ENCODE data around the gene MBTD1. TPM values are rescaled to one million over a fixed set of nuclear protein-coding genes. Genes with fewer than 3 reads are reported as not detected.

MBTD1 gene
- total and polyA plus RNA-seq, 2 of the 8 experiments (the other 6 are each of a cell fraction or from before 2014, with no cell fraction given): 20.3 to 51.4 TPM

DNA sequence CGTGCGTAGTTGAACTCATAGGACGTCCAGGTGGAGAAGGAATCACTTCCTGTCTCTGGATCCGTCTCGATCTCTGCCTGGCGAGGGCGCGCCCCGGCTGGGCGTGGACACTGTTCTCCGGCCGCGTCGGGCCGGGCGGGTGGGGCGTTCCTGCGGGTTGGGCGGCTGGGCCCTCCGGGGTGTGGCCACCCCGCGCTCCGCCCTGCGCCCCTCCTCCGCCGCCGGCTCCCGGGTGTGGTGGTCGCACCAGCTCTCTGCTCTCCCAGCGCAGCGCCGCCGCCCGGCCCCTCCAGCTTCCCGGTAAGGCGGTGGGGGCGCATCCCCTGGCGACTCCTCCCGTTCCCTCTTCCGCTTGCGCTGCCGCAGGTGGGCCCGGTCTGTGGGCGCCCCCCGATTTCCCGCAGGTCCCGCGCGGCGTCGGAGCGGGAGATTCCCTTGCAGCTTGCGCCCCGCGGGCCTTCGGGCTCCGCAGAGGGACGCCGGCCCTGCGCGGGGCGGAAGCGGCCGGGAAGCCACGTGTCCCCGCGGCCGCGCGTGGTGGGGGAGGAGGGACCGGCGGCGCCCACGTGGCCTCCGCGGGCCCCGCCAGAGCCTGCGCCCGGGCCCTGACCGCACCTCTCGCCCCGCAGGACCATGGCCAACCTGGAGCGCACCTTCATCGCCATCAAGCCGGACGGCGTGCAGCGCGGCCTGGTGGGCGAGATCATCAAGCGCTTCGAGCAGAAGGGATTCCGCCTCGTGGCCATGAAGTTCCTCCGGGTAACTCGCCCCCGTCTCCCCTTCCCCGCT, 93.5 kb downstream of the MBTD1 start, which contains the start of gene NME2:
Gene NME2 (plus strand): TSS at position 214 of the 789 bp plus-strand sequence. CDS start 420 bp downstream, at position 634.
- no peak within 1 kb of the TSS for H2BK120ac ChIP-seq (replicated peaks; ENCODE audit: low read depth, low read length)
- H3K23ac ChIP-seq (ENCODE audit: insufficient read length): no peak within 1 kb of the TSS
- H3K9ac ChIP-seq (replicated peaks in 1 of 4; ENCODE audit: extremely low read depth in 1 of 4, low read depth in 3 of 4, low read length in 3 of 4): peak within 1 kb of the TSS; percentile 60 to 97 (median 91)
- peak; percentile 74 to 96 for DNase-seq (ENCODE audit: low read depth in 1 of 2, low spot score in 2 of 2)
- H3K4me3 ChIP-seq (ENCODE audit: extremely low read depth in 1 of 4, insufficient read depth in 2 of 4, low read depth in 3 of 4, low read length in 4 of 4): peak within 1 kb of the TSS; percentile 65 to 95 (median 92)
- WGBS, 2 experiments (ENCODE audit: extremely low coverage in 1 of 2, insufficient coverage in 1 of 2, insufficient read length in 1 of 2, insufficient replicate concordance in 2 of 2, low coverage in 1 of 2, low lambda C conversion rate in 2 of 2, missing lambda C conversion rate in 1 of 2): 2% methylated on average over 58 of the region's 98 CpGs; no CpG with 5 or more reads in 1 of the 2 experiments
- H2BK20ac ChIP-seq (ENCODE audit: low read length): peak within 1 kb of the TSS; percentile 61; the same call in 1 of the 2 replicates
- H2BK12ac ChIP-seq (ENCODE audit: low read depth, low read length): peak within 1 kb of the TSS; percentile 23; the same call in 1 of the 2 replicates
- H3K4me2 ChIP-seq (ENCODE audit: insufficient read depth in 1 of 2, low read depth in 2 of 2, low read length in 2 of 2): peak within 1 kb of the TSS; percentile 89 to 97
- peak within 1 kb of the TSS; percentile 87 for H4K5ac ChIP-seq (ENCODE audit: insufficient read length, low read depth, low read length)
- H4K8ac ChIP-seq (ENCODE audit: extremely low read depth, insufficient read depth, low read length): peak within 1 kb of the TSS; percentile 93; the same call in 1 of the 2 replicates
- H3K14ac ChIP-seq (ENCODE audit: insufficient read length): no peak within 1 kb of the TSS
- peaks cover 0 to 5% of the 10 kb centered on the region in 2 experiments for H4K20me1 ChIP-seq (replicated peaks in 1 of 2; ENCODE audit: control insufficient read depth in 1 of 2, insufficient read depth in 2 of 2, low read length in 2 of 2)
- ChIA-PET POLR2A (ENCODE audit: partially characterized antibody) (interaction anchor here (0.6 to 6.0 kb wide), 17 partner anchors 8 to 447 kb away, joined by 3 to 82 read pairs (median 5); partner anchors contain the start of genes LUC7L3, MBTD1, NME1 and UTP18), CTCF (ENCODE audit: partially characterized antibody) (interaction anchor here (0.9 to 2.5 kb wide), 3 partner anchors 12 to 164 kb away, joined by 3 to 7 read pairs (median 5); no protein-coding TSS in a partner anchor)
- H3K4me1 ChIP-seq (replicated peaks in 1 of 4; ENCODE audit: control insufficient read depth in 3 of 4, insufficient read depth in 4 of 4, low read length in 3 of 4): peaks cover 0 to 9% (median 3%) of the 10 kb centered on the region in 4 experiments; a peak in 4 of 7 replicates
- H3K9me3 ChIP-seq (ENCODE audit: insufficient read depth in 2 of 2, low read depth in 1 of 2, low read length in 1 of 2): no peaks in the 10 kb centered on the region
- H2BK15ac ChIP-seq (ENCODE audit: low read length): no peak within 1 kb of the TSS
- H3K27ac ChIP-seq (ENCODE audit: low read depth, low read length): peak within 1 kb of the TSS; percentile 71
- peak within 1 kb of the TSS; percentile 97 for H2AFZ ChIP-seq (ENCODE audit: low read length)
- no peaks in the 10 kb centered on the region; the same call in 1 of the 2 replicates for H3K79me1 ChIP-seq (ENCODE audit: low read depth, low read length)
- H2BK5ac ChIP-seq (ENCODE audit: low read depth, low read length): peak within 1 kb of the TSS; percentile 94
- FAIRE-seq: no peak
- H3K23me2 ChIP-seq (ENCODE audit: low read depth, low read length): peaks cover 9% of the 10 kb centered on the region
- H3K79me2 ChIP-seq (ENCODE audit: control insufficient read depth in 1 of 2, insufficient read depth in 2 of 2, low read length in 2 of 2): peaks cover 0 to 13% of the 10 kb centered on the region in 2 experiments; a peak in 2 of 4 replicates
- peak within 1 kb of the TSS; percentile 92 for H3K56ac ChIP-seq (replicated peaks; ENCODE audit: insufficient read length, low read depth, low read length)
- no peaks in the 10 kb centered on the region for H3K27me3 ChIP-seq (replicated peaks in 1 of 4; ENCODE audit: control insufficient read depth in 3 of 4, extremely low read depth in 1 of 4, insufficient read depth in 3 of 4, low read length in 3 of 4)
- H3K36me3 ChIP-seq (ENCODE audit: control insufficient read depth in 2 of 4, insufficient read depth in 4 of 4, low read length in 3 of 4): peaks cover 15 to 58% (median 43%) of the 10 kb centered on the region in 4 experiments
- H3K4ac ChIP-seq (replicated peaks; ENCODE audit: insufficient read length, low read depth, low read length): peak within 1 kb of the TSS; percentile 58
- peak within 1 kb of the TSS; percentile 90 for H3K18ac ChIP-seq (ENCODE audit: extremely low read depth, low read length)
- H4K91ac ChIP-seq (replicated peaks; ENCODE audit: insufficient read length, low read length): peak within 1 kb of the TSS; percentile 32
- H2AK5ac ChIP-seq (ENCODE audit: low read depth, low read length): no peak within 1 kb of the TSS
- no peak for TF ChIP-seq RFX5 (IDR thresholded peaks at IDR 0.05; ENCODE audit: borderline replicate concordance, low read depth, low read length)
- peak; percentile 70 to 78 for TF ChIP-seq POLR2A (IDR thresholded peaks at IDR 0.05; ENCODE audit: control extremely low read depth in 1 of 2, low read depth in 2 of 2, low read length in 2 of 2)
- no peak for TF ChIP-seq CHD1 (IDR thresholded peaks at IDR 0.05; ENCODE audit: low read depth, low read length)
- no peak for TF ChIP-seq SIX5 (IDR thresholded peaks at IDR 0.05; ENCODE audit: low read depth, low read length)
- no peak for TF ChIP-seq SIRT6 (IDR thresholded peaks at IDR 0.05; ENCODE audit: low read length)
- TF ChIP-seq, protein P1, sequence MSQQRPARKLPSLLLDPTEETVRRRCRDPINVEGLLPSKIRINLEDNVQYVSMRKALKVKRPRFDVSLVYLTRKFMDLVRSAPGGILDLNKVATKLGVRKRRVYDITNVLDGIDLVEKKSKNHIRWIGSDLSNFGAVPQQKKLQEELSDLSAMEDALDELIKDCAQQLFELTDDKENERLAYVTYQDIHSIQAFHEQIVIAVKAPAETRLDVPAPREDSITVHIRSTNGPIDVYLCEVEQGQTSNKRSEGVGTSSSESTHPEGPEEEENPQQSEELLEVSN (IDR thresholded peaks at IDR 0.05): peak; percentile 50
- no peak for TF ChIP-seq HDAC6 (IDR thresholded peaks at IDR 0.05; ENCODE audit: low read depth, low read length)
- TF ChIP-seq BCL11A (IDR thresholded peaks at IDR 0.05; ENCODE audit: low read depth in 2 of 2, low read length in 2 of 2): no peak
- TF ChIP-seq, protein P2, sequence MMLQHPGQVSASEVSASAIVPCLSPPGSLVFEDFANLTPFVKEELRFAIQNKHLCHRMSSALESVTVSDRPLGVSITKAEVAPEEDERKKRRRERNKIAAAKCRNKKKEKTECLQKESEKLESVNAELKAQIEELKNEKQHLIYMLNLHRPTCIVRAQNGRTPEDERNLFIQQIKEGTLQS (IDR thresholded peaks at IDR 0.05; ENCODE audit: insufficient read depth, low read depth, low read length): no peak
- TF ChIP-seq SP1 (IDR thresholded peaks at IDR 0.05; ENCODE audit: low read depth, low read length): peak; percentile 30; the same call in 1 of the 2 replicates
- TF ChIP-seq GTF2F1 (IDR thresholded peaks at IDR 0.05; ENCODE audit: borderline replicate concordance, low read depth, low read length): no peak
